Measurements from ENCODE around the gene VSTM4. TPM values are rescaled to one million over a fixed set of nuclear protein-coding genes. Genes with fewer than 3 reads are reported as not detected.

VSTM4 gene
- polyA plus RNA-seq, 1 experiment, result 4.4 TPM

GRCh38 chr10:49083261-49083660 is 32.1 kb downstream of the VSTM4 start:
- Histone ChIP-seq H3K36me3 (ENCODE audit: control insufficient read depth, insufficient read depth, low read length) (no peaks in the 10 kb centered on the region), H3K4me3 (ENCODE audit: low read depth, low read length) (no peak overlapping the region), H3K27me3 (ENCODE audit: control insufficient read depth, insufficient read depth, low read length) (no peaks in the 10 kb centered on the region; the same call in 1 of the 2 replicates)
- DNase-seq (ENCODE audit: low read depth), result no peak
- TF ChIP-seq, protein P1, sequence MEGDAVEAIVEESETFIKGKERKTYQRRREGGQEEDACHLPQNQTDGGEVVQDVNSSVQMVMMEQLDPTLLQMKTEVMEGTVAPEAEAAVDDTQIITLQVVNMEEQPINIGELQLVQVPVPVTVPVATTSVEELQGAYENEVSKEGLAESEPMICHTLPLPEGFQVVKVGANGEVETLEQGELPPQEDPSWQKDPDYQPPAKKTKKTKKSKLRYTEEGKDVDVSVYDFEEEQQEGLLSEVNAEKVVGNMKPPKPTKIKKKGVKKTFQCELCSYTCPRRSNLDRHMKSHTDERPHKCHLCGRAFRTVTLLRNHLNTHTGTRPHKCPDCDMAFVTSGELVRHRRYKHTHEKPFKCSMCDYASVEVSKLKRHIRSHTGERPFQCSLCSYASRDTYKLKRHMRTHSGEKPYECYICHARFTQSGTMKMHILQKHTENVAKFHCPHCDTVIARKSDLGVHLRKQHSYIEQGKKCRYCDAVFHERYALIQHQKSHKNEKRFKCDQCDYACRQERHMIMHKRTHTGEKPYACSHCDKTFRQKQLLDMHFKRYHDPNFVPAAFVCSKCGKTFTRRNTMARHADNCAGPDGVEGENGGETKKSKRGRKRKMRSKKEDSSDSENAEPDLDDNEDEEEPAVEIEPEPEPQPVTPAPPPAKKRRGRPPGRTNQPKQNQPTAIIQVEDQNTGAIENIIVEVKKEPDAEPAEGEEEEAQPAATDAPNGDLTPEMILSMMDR (IDR thresholded peaks at IDR 0.05; ENCODE audit: insufficient read depth, low read depth, low read length), result no peak
- CTCF ChIA-PET, result no interaction called here
- POLR2A ChIA-PET, result no interaction called here

DNA sequence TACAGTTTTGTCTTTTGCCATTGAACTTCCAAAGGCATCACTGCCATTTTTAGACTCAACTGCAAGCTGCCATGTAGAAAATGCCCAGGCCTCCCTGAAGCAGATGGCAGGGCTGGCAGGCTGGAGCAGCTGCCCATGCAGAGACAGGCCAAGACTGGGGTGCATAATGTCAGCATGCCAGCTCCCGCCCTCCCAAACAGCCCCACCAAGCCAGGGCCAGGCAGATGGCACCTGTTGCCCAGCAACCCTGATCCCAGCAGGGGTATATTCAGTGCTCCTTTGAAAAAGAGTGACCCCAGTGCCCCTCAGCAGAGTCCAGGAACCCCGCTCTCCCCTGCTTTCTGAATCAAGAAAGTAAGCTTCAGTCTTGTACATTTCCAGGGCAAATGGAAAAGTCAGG is 32.6 kb downstream of the VSTM4 start:
- no peak overlapping the region for H3K4me3 ChIP-seq (ENCODE audit: low read depth, low read length)
- CTCF ChIA-PET, result no interaction called here
- TF ChIP-seq, protein P1 (IDR thresholded peaks at IDR 0.05; ENCODE audit: insufficient read depth, low read depth, low read length), result no peak
- no peaks in the 10 kb centered on the region for H3K36me3 ChIP-seq (ENCODE audit: control insufficient read depth, insufficient read depth, low read length)
- H3K27me3 ChIP-seq (ENCODE audit: control insufficient read depth, insufficient read depth, low read length), result no peaks in the 10 kb centered on the region; the same call in 1 of the 2 replicates
- POLR2A ChIA-PET, result no interaction called here
- DNase-seq (ENCODE audit: low read depth), result no peak

DNA sequence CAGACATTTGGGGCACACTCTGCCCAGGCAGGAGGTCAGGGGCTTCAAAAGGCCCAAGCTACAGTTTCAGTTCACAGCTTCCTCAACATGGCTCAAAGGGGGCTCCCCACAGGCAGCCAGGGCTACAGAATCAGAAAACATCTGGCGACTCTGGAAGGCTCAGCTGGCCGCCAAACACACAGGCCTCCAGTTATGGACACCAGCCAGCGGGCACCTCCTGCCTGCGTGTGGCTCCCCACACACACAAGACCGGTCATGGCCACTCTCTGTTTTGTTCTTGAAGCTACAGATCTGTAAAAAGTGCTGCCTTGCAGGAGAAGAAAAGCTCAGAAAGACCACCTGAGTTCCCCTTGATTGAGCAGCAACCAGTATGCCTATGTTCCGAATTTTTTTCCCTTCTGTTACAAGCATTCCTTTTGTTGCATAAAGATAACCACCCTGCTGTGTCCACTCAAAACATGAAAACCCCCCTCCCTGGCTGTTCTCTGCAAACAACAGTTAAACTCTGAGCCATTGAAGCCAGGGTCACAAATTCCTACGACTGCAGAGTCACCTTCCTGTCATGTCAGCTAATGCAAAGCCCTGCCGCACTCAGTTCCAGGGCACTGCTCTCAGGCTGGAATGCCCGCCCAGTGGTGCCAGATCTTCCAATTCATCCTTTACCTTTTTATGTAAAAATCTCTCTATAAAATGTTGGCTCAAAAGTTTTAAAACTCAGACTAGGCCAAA is 33.6 kb downstream of the VSTM4 start:
- no peak for DNase-seq (ENCODE audit: low read depth)
- ChIA-PET CTCF (interaction anchor here (2.1 kb wide), 1 partner anchor 8 kb away, joined by 6 read pairs; no protein-coding TSS in a partner anchor), POLR2A (no interaction called here)

GRCh38 chr10:49080965-49081364 is 34.4 kb downstream of the VSTM4 start:
- Histone ChIP-seq H3K27me3 (ENCODE audit: control insufficient read depth, insufficient read depth, low read length) (no peaks in the 10 kb centered on the region; the same call in 1 of the 2 replicates), H3K4me3 (ENCODE audit: low read depth, low read length) (no peak overlapping the region), H3K36me3 (ENCODE audit: control insufficient read depth, insufficient read depth, low read length) (no peaks in the 10 kb centered on the region)
- POLR2A ChIA-PET, result no interaction called here
- CTCF ChIA-PET, result interaction anchor here (2.1 kb wide), 1 partner anchor 9 kb away, joined by 6 read pairs; no protein-coding TSS in a partner anchor
- DNase-seq (ENCODE audit: low read depth), result no peak
- TF ChIP-seq, protein P1 (IDR thresholded peaks at IDR 0.05; ENCODE audit: insufficient read depth, low read depth, low read length), result no peak

More for the DNA sequence above, 33.6 kb downstream of the VSTM4 start:
- Histone ChIP-seq H3K4me3 (ENCODE audit: low read depth, low read length) (no peak overlapping the region), H3K27me3 (ENCODE audit: control insufficient read depth, insufficient read depth, low read length) (no peaks in the 10 kb centered on the region; the same call in 1 of the 2 replicates), H3K36me3 (ENCODE audit: control insufficient read depth, insufficient read depth, low read length) (no peaks in the 10 kb centered on the region)
- TF ChIP-seq, protein P1 (IDR thresholded peaks at IDR 0.05; ENCODE audit: insufficient read depth, low read depth, low read length), result no peak

- CTCF ChIA-PET, result interaction anchor here (2.1 kb wide), 1 partner anchor 10 kb away, joined by 6 read pairs; no protein-coding TSS in a partner anchor
- POLR2A ChIA-PET, result no interaction called here
Measured at GRCh38 chr10:49080071-49080470, 35.3 kb downstream of the VSTM4 start.

More at GRCh38 chr10:49080071-49080470, 35.3 kb downstream of the VSTM4 start:
- DNase-seq (ENCODE audit: low read depth), result no peak
- Histone ChIP-seq H3K36me3 (ENCODE audit: control insufficient read depth, insufficient read depth, low read length) (no peaks in the 10 kb centered on the region), H3K27me3 (ENCODE audit: control insufficient read depth, insufficient read depth, low read length) (no peaks in the 10 kb centered on the region; the same call in 1 of the 2 replicates), H3K4me3 (ENCODE audit: low read depth, low read length) (no peak overlapping the region)
- TF ChIP-seq, protein P1 (IDR thresholded peaks at IDR 0.05; ENCODE audit: insufficient read depth, low read depth, low read length), result no peak
